ENCODE measurements around the gene FOXF1. TPM values are rescaled to one million over a fixed set of nuclear protein-coding genes. Genes with fewer than 3 reads are reported as not detected.

Gene FOXF1
- not detected in 5 replicates for total RNA-seq (2022; extraction: Qiagen RNA extraction; ENCODE audit: low read depth)

GRCh38 chr16:86510465-86511261 is at the start of gene FOXF1:
FOXF1 (plus strand) TSS chr16:86510527; CDS start chr16:86510570, 43 bp downstream.

GRCh38 chr16:86554917-86555703 is 44.8 kb downstream of the FOXF1 start, which contains the start of gene MTHFSD:
MTHFSD (minus strand) TSS chr16:86555235; CDS start chr16:86555184, 51 bp downstream.

Other genes with a start within 250 kb of the FOXF1 start
- gene MTHFSD, start 44.7 kb downstream of the FOXF1 start, total RNA-seq (2022; extraction: Qiagen RNA extraction; ENCODE audit: low read depth): 10.3 to 12.4 TPM (median 11.3 TPM) in 5 replicates
- gene FOXC2, start 56.3 kb downstream of the FOXF1 start, total RNA-seq (2022; extraction: Qiagen RNA extraction; ENCODE audit: low read depth): 1.6 to 2.2 TPM (median 2.1 TPM) in 5 replicates
- gene FOXL1, start 68.0 kb downstream of the FOXF1 start, total RNA-seq (2022; extraction: Qiagen RNA extraction; ENCODE audit: low read depth): 0.50 to 1.1 TPM (median 0.83 TPM) in 5 replicates

Measured in A549 treated with CpdA at 1 μM for 4 hours (cell line).